Testis (tissue), 2 donors: ENCODE measurements around the gene KDM6A.

Source experiments
- POLR2A ChIP-seq: fragments of 450-650 bp; IDR thresholded peaks from one replicate; pipeline ENCODE4 v1.6.1; 2017; ENCODE audit warnings: antibody characterized with exemption, mild to moderate bottlenecking, moderate library complexity
- TF ChIP-seq, protein P1 (sequence below), 3 experiments: fragments of 450-650 bp in 2 of 3; fragments of 200-600 bp in 1 of 3; sonication (generic) in 1 of 3; IDR thresholded peaks; one replicate each; pipeline ENCODE4 v1.5.1; 2016 to 2019; ENCODE audit warnings: antibody characterized with exemption in 3 of 3, mild to moderate bottlenecking in 2 of 3, moderate library complexity in 1 of 3

DNA sequence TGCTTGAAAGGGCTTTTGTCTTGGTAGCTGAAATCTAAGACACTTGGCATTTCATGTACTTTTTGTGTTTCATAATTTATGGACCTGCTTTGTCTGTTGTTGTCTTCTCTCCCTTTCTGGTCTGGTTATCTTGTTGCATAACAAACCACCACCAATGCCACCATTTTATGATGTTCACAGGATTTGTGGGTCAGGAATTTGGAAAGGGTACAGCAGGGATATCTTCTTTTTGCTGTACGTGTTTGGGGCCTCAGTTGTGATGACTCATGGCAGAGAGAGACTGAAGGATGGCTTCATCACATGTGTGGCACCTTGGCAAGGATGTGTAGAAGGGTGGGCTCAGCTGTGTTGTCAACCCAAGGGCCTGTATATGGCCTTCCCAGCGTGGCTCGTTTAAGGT lies 35.2 kb downstream of the KDM6A start:
- TF ChIP-seq, protein P1, sequence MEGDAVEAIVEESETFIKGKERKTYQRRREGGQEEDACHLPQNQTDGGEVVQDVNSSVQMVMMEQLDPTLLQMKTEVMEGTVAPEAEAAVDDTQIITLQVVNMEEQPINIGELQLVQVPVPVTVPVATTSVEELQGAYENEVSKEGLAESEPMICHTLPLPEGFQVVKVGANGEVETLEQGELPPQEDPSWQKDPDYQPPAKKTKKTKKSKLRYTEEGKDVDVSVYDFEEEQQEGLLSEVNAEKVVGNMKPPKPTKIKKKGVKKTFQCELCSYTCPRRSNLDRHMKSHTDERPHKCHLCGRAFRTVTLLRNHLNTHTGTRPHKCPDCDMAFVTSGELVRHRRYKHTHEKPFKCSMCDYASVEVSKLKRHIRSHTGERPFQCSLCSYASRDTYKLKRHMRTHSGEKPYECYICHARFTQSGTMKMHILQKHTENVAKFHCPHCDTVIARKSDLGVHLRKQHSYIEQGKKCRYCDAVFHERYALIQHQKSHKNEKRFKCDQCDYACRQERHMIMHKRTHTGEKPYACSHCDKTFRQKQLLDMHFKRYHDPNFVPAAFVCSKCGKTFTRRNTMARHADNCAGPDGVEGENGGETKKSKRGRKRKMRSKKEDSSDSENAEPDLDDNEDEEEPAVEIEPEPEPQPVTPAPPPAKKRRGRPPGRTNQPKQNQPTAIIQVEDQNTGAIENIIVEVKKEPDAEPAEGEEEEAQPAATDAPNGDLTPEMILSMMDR (IDR thresholded peaks at IDR 0.05), result no peak
- TF ChIP-seq POLR2A, result no peak
